Peyer's patch (tissue), 4 donors: ENCODE measurements around the gene GNG4. TPM values are rescaled to one million over a fixed set of nuclear protein-coding genes. Genes with fewer than 3 reads are reported as not detected.

Experiments used
- DNase-seq, 3 donors: peaks; one replicate each; pipeline ENCODE4 v3.0.0-alpha.2; 2017 to 2019
- H3K27ac ChIP-seq, 4 donors: fragments of 200-600 bp; sonication (generic); one replicate each; pipeline ENCODE4 v1.5.1; 2016 to 2019
- H3K27me3 ChIP-seq, 2 donors: fragments of 200-600 bp; sonication (generic); one replicate each; pipeline ENCODE4 v1.5.1; 2019
- H3K36me3 ChIP-seq, 3 donors: fragments of 200-600 bp; sonication (generic); one replicate each; pipeline ENCODE4 v1.5.1; 2016 to 2019
- H3K4me1 ChIP-seq, 4 donors: fragments of 200-600 bp; sonication (generic); one replicate each; pipeline ENCODE4 v1.5.1; 2016 to 2019
- H3K4me3 ChIP-seq, 4 donors: fragments of 200-600 bp; sonication (generic); 1 replicate in 3 of 4; 2 replicates in 1 of 4; pipeline ENCODE4 v1.5.1; 2016 to 2019; ENCODE audit warnings: mild to moderate bottlenecking in 1 of 4
- H3K9me3 ChIP-seq, 4 donors: fragments of 200-600 bp; sonication (generic); one replicate each; pipeline ENCODE4 v1.5.1; 2016 to 2019; ENCODE audit warnings: mild to moderate bottlenecking in 1 of 4
- POLR2A ChIP-seq, 2 donors: fragments of 450-650 bp; IDR thresholded peaks; one replicate each; pipeline ENCODE4 v1.5.1; 2017; ENCODE audit warnings: antibody characterized with exemption in 2 of 2, mild to moderate bottlenecking in 2 of 2, moderate library complexity in 2 of 2
- total RNA-seq, 4 donors: library from RNA; depleted of rRNA; stranded (reverse); fragments of >200 nt; gene quantifications; one replicate each; pipeline ENCODE4 v1.1.0, GENCODE V29; 2016
- TF ChIP-seq, protein P1 (sequence below), 6 experiments: fragments of 450-650 bp in 4 of 6; fragments of 200-600 bp in 2 of 6; sonication (generic) in 1 of 6; IDR thresholded peaks; one replicate each; pipeline ENCODE4 v1.5.1; 2017 to 2019; ENCODE audit warnings: antibody characterized with exemption in 6 of 6, mild to moderate bottlenecking in 3 of 6, moderate library complexity in 1 of 6

GNG4 gene
- total RNA-seq, 4 donors from 2014 or later: 1.6 to 9.1 (median 2.9) TPM

DNA sequence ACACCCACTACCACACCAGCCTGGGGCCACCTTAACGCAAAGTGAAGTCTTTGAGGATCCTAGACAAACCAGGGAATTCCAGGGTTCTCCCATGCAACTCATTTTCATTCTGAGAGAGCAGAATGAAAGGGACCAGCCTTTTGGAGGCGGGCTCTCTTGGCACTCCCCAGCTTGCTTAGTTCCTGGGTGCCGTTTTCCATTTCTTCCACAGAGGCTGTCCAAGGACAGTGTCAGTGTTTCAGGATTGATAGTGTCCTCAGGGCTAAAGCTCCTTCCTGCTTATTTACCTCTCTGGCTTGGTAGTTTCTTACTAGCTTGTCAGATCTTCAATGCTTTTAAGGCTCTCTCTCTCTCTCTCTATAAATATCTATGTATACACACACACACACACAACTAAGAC is 30.1 kb upstream of the GNG4 start:
- TF ChIP-seq POLR2A (IDR thresholded peaks at IDR 0.05): no peak
- TF ChIP-seq, protein P1, sequence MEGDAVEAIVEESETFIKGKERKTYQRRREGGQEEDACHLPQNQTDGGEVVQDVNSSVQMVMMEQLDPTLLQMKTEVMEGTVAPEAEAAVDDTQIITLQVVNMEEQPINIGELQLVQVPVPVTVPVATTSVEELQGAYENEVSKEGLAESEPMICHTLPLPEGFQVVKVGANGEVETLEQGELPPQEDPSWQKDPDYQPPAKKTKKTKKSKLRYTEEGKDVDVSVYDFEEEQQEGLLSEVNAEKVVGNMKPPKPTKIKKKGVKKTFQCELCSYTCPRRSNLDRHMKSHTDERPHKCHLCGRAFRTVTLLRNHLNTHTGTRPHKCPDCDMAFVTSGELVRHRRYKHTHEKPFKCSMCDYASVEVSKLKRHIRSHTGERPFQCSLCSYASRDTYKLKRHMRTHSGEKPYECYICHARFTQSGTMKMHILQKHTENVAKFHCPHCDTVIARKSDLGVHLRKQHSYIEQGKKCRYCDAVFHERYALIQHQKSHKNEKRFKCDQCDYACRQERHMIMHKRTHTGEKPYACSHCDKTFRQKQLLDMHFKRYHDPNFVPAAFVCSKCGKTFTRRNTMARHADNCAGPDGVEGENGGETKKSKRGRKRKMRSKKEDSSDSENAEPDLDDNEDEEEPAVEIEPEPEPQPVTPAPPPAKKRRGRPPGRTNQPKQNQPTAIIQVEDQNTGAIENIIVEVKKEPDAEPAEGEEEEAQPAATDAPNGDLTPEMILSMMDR (IDR thresholded peaks at IDR 0.05): no peak
- peaks cover 0 to 31% (median 4%) of the 10 kb centered on the region in 3 donors for H3K36me3 ChIP-seq
- no peaks in the 10 kb centered on the region for H3K9me3 ChIP-seq
- no peaks in the 10 kb centered on the region for H3K4me1 ChIP-seq
- H3K27me3 ChIP-seq: no peaks in the 10 kb centered on the region
- no peak for DNase-seq
- H3K27ac ChIP-seq: no peak overlapping the region
- H3K4me3 ChIP-seq: no peak overlapping the region

DNA sequence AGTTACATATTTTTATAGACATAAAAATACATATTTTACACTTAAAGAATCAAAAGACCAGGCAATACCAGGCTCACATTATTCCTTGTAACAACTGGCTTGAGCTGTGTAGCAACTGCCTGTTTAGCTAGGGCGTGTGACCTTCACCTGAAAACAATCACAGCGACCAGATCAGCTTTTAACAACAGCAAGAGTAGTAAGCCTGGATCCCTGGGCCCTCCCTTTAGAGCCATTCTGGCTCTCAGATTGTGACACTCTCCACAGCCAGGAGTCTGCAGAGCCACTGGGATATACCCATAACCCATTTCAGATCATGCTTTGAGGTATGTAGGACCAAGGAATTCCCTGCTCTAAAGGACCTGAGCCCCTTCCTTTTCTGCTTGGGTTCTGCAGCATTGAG is 29.4 kb upstream of the GNG4 start:
- no peaks in the 10 kb centered on the region for H3K9me3 ChIP-seq
- no peaks in the 10 kb centered on the region for H3K4me1 ChIP-seq
- TF ChIP-seq, protein P1 (IDR thresholded peaks at IDR 0.05): no peak
- no peak for TF ChIP-seq POLR2A (IDR thresholded peaks at IDR 0.05)
- no peak overlapping the region for H3K4me3 ChIP-seq
- DNase-seq: no peak
- no peaks in the 10 kb centered on the region for H3K27me3 ChIP-seq
- H3K27ac ChIP-seq: no peak overlapping the region
- H3K36me3 ChIP-seq: peaks cover 0 to 34% (median 4%) of the 10 kb centered on the region in 3 donors

DNA sequence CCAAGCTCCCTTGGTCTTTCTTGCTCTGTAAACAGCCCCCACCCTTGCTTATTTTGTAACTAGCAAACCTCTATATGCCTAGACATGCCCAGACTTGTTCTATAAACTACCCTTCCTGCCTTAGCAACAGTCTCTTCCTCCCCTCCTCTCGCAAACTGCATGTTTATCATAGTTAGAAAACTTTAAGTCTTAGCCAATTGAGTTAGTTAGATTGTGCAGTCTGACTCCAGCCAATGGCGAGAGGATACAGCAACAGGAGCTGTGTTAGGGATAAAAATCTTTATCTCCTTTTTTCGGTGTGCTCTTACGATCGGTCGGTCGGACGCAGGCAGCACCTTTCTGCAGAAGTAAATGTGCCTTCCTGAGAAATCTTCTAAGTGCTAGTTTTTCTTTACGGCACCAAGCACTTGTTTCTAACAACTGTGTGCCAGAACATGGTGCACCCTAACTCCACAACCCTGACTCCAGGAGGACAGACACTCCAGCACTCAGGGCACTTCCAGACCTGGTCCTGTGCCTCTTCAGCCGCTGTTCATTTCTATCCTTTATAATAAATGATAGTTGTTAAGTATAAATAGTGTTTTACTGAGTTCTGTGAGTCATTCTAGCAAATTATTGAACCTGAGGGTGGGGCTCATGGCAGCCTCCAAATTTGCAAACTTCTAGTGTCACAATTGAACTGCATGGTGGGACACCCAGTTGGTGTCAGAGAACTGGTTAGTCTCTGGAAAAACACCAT is 25.7 kb upstream of the GNG4 start:
- H3K36me3 ChIP-seq: peaks cover 0 to 44% (median 4%) of the 10 kb centered on the region in 3 donors
- H3K27me3 ChIP-seq: no peaks in the 10 kb centered on the region
- H3K4me3 ChIP-seq: no peak overlapping the region
- no peak overlapping the region for H3K27ac ChIP-seq
- TF ChIP-seq, protein P1 (IDR thresholded peaks at IDR 0.05): no peak
- TF ChIP-seq POLR2A (IDR thresholded peaks at IDR 0.05): no peak
- no peaks in the 10 kb centered on the region for H3K4me1 ChIP-seq
- no peak for DNase-seq
- peaks cover 0 to 18% (median 5%) of the 10 kb centered on the region in 4 donors for H3K9me3 ChIP-seq

DNA sequence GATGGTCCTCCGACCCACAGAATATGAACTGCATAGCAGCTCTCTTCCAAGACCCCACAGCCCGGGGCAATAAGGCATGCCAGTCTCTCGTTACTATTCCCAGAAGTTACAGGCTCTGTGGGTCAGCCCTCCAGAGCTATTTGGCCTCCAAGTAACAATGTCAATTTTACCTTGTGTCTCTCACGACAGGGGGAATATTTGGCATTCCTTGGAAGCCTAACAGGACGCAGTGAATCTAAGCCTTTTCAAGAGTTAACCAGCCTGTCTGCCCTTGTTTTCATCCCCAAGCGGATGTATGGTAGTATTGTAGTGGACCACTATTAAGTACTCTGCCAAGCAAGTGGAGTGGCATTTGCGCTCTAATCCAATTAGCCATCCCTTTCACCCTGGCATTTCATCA is 24.4 kb upstream of the GNG4 start:
- Histone ChIP-seq H3K4me3 (no peak overlapping the region), H3K27me3 (no peaks in the 10 kb centered on the region), H3K27ac (no peak overlapping the region), H3K36me3 (peaks cover 0 to 57% (median 4%) of the 10 kb centered on the region in 3 donors), H3K9me3 (peaks cover 0 to 26% (median 11%) of the 10 kb centered on the region in 4 donors), H3K4me1 (no peaks in the 10 kb centered on the region)
- no peak for DNase-seq
- TF ChIP-seq, protein P1 (IDR thresholded peaks at IDR 0.05): no peak

DNA sequence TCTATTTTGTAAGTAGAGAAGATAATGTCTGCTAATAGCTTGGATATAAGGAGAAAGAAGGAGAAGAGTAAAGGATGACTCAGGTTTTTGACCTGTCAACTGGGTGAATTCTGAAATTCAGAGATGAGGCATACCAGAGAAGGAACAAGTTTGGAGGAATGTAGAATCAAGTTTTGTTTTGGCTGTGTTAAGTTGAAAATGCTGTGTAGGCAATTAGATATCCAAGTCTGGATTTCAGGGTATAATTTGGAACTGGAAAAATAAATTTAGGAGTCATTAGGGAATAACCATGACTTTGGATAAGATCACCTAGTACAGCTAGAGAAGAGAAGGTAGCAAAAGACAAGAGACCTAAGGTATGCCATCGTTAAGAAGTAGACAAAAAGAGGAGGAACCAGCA is 22.4 kb upstream of the GNG4 start:
- H3K27me3 ChIP-seq: no peaks in the 10 kb centered on the region
- no peaks in the 10 kb centered on the region for H3K4me1 ChIP-seq
- H3K36me3 ChIP-seq: peaks cover 0 to 51% (median 2%) of the 10 kb centered on the region in 3 donors
- no peak overlapping the region for H3K27ac ChIP-seq
- DNase-seq: no peak
- H3K9me3 ChIP-seq: peaks cover 0 to 26% (median 11%) of the 10 kb centered on the region in 4 donors
- TF ChIP-seq POLR2A (IDR thresholded peaks at IDR 0.05): no peak
- TF ChIP-seq, protein P1 (IDR thresholded peaks at IDR 0.05): no peak
- no peak overlapping the region for H3K4me3 ChIP-seq
